SKM-1 treated with dmso at 0.1 percent for 144 hours (cell line): Measurements from ENCODE around the gene RAB34.

Experiments used
- DNase-seq: peaks from one replicate; lab custom pipeline; 2025; ENCODE audit not compliant: unreplicated experiment; lab: John Stamatoyannopoulos, UW

RAB34 gene

DNA sequence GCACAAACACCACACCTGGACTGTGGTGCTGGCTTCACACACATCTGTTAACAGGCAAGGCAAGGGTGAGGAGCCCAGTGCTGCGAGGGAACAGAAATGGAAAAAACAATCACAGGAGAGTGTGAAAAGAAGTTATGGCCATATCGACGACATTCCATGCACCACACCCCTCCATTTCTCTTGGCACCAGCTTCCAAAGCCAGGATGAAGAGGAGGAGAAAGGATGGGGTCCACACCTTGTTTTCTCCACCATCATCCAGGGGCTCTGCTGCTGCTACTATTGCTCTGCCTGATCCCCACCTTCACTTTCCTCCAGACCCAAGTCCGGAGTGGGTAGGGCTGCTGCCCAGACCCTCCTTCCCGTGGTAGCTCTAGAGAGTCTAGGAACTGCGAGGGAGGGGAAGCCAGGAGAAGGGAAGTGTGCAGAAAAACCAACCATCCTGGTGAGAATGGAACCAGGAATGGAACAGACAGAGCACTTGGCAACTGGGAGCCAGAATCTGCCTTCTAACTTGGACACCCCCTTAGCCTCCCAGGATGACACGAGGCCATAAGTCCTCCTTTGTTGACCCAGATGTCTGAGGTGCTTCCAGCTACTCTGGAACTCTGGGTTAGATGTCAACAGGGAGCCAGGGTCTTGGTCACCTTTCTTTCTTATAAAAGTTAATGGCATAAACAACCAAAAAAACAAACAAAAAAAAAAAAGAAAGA, 4.8 kb downstream of the RAB34 start:
- DNase-seq, result no peak

DNA sequence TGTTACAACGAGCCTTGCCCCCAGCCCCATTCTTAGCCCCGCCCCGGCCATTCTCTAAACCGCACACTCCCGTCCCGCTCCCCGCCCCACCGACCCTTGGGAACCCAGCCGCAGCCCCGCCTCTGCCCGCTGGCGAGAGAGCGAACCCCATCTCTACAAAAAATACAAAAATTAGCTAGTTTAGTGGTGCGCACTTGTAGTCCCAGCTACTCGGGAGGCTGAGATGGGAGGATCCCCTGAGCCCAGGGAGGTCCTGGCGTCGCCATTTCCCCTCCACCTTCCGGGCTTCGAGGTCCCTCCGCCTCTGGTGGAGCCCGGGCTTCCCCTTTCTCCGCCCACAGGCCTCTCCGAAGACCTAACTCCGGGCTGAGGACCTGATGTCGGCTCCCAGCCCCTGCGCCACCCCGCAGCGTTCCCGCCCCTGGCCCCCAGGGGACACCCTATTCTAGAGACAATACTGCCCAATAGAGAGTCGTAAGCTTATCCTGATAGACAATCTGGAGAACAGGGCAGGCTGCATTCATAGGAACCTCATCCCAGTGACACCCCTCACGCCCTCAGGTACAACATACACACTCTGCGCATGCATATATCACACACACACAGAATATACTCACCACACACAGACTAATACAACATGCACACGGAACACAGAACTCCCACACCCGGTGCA, 5.5 kb downstream of the RAB34 start:
- no peak for DNase-seq

DNA sequence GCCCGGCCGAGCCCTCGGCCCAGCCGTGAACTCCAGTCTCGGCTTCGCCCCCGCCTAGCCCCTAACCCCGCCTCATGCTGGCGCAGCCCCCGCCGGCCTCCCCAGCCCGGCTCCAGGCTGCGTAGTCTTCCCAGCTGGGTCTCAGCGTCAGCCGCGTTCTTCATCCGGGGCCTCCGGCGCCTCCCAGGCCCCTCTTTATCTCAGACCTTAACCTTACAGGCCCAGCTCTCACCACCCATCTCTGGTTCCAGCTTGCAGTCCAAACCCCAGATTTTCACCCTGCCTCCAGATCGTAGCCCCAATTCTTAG, 6.0 kb downstream of the RAB34 start, which contains the start of gene PROCA1:
Gene PROCA1, minus strand, starts transcription at position 166 of the 309 bp plus-strand sequence. CDS start 228 bp downstream, outside the sequence.
- no peak for DNase-seq

DNA sequence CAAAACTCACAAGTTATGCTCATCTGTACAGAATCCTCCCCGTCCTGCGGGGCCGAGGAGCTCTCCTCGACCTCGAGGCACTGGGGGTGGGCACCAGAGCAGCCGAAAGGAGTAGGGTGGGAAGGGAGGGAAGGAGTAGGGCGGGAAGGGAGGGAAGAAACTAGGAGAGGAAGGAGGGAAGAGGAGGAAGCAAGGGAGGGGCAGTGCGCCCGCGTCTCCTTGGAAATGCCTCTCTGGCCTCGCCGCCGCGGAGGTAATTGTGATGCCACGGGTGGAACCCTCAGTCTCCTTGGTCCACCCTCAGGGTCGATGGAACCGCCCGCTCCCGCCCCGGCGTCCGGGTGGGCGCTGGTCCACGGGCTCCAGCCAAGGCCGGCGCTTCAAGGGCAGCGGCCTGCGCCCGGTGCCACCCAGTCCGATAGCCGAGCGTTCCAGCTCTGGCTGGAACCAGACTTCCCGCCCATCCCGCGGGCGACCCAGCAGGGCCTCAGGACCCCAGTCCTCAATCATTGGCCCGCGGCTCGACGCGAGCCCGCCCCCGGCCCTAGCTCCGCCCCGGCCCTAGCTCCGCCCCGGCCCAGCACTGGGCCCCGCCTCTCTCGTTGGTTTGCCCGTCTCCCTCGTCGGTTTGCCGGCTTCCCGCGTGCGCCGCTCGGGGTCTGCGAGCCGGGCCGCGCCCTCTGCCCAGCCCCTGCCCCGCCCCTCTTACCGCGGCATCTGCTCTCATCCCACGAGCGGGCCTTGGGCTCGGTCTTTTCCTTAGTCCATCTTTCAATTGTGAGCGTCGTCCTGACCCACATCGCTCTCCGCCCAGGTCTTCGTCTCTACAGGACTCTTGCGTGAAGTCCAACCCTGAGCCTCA, 6.6 kb downstream of the RAB34 start:
- DNase-seq, result peak; percentile 65

DNA sequence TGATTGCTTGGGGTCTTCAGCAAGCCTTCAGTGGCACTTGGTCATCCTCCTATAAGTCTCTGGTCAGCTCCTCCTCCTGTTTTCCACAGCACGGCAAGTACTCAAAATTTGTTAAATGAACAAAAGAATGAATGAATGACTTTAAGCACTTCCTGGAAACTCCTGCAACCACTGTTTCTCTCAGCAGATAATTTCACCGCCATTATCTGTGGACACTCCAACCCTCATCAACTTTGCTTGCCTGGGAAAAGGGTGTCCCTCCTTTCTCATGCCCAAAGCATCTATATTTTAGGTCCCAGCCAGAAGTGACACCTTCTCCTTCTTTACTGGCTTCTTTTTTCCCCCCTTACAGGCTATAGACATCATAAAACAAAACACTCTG, 10.3 kb downstream of the RAB34 start:
- no peak for DNase-seq

DNA sequence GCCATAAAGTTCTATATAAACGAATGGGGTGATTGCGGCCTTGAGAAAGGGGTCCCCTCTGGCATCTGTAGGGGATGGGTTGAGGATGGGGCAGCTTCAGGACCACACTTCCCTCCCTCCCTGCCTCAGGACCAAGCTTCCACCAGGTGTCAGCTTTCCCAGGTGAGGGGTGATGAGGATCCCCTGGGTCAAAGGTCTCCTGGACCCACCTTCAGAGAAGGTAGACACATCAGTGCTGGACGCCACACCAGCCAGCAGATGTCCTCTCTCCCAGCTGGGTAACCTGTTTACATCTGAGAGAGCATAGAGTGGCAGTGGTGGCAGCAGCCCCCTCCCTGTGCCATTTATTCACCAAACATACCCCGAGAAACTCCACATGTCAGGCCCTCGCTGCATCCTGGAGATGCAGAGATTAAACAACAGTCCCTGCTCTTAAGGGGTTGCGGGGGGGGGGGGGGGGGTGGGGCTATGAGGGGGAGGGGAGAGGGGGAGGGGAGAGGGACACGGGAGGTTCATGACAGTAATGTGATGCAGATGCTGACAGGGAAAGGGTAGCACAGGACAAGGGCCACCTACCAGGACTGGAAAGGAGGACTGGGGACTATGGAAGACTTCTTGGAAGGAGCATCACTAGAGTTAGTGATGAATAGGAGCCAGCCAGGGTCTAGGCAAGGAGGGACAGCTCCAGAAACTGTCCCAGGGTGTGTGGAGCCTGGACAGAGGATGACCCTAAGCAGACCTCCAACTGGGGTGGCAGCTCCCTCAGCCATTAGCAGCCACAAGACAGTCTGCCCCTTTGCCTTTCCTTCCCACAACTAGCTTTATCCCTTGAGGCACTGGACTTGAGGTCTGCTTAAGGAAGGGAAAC, 11.0 kb downstream of the RAB34 start:
- no peak for DNase-seq

DNA sequence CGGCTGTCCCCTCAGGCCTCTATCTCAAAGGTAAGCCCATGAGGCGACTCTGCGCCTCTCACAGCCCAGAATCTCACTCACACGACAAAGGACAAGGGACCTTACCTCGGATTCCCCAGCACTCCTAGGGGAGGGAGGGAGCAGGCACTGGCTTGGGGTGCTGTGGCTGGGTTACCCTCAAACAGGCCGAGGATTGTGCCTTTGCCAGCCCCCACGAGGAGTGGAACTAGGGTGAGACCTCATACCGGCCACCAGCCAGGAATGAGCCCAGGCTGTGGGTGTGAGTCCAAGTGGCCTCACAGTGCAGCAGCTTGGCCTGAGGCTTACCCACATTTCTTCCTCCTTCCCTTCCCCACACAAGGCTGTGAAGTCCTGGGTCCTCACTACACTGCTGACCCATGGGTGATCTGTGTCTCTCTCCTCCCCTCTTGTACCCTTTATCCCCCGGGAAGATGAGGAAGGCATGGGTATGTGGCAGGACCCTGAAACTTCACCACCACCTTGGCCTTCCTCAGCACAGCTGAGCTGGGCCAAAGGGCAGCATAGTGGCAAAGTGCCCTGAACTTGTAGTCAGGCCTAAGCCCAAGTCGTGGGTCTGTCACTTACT, 11.8 kb downstream of the RAB34 start:
- no peak for DNase-seq

DNA sequence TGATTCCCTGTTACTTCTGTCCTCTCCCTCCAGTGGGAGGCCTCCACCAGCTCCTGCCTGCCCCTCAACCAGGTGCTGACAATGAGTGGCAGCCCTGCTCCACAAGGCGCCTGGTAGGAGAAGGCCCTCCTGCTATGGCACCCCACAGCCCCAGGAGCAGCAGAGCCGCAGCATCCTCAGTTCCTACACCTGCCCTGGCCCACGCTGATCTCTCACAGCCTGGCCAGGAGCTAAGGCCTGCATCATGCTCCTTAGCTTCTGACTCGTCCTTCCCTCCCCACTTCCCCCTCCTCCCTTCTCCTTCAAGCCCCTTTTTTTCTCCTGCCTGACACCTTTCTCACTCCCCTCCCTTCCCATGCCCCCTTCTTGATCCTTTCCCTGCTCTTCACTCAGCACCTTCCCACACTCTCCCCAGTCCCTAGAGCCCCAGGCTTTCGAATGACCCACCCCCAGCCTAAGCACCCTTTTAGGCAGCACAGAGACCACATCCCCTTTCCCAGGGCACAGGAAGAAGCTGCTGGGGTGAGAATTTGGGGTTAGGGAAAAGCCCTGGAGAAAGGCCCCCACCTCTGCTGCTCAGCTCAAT, 12.5 kb downstream of the RAB34 start:
- DNase-seq, result no peak

DNA sequence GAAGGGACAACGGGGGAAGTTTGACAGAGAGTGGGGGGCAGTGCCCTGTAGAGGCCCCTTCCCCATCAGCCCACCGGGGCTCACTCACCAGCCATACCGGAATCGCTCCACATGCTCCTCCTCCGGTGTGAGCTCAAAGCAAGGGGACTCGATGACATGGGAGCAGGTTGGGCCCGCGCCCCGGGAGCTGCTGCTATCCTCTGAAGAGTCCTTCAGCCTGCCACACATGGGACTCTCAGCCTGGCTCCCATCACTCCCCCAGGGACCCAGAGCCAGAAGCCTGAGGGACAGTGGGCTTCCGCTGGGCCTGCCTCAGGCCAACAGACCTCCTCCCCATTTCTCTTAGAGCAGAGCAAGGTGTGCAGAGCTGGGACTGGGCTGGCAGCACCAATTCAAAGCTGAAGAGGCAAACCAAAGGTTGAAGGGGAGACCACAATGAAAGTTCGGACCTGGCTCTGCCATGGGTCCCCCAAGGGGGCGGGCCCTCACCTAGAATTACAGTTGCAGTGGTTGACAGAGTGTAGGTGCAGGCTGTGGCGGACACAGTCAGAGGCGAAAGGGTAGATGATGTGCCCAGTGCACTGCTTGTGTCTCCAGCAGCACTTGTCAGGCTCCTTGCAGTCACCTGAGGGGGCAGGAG, 13.3 kb downstream of the RAB34 start:
- DNase-seq, result no peak

DNA sequence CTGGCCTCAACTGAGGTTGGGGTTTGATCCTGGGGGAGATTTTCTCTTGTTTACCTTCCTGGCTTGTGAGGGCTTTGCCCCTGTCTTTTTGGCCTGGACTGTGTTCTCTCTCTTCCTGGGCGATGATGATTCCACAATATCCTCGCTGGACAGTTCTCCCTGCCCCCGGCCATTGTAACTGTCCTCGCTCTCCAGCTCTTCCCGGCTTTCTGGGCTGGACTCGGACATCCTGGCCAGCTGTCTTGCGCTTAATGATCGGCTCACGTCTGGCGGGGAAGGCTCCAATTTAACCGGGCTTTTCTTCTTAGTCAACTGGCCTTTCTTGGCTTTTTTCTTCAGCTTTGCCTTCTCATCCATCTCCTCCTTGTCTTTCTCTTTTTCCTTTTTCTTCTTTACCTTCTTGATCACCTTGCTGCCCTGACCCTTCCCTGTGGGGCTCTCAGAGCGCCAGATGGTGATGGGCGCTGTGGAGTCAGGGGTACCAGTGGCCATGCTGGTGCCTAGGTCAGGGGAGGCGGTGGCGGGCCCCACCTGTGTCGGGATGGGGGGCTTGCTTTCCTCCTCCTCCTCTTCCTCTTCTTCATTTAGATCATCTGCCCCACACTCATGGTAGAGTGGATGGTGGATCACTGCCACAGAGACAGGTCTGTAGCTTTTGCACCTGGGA, 14.0 kb downstream of the RAB34 start:
- no peak for DNase-seq

DNA sequence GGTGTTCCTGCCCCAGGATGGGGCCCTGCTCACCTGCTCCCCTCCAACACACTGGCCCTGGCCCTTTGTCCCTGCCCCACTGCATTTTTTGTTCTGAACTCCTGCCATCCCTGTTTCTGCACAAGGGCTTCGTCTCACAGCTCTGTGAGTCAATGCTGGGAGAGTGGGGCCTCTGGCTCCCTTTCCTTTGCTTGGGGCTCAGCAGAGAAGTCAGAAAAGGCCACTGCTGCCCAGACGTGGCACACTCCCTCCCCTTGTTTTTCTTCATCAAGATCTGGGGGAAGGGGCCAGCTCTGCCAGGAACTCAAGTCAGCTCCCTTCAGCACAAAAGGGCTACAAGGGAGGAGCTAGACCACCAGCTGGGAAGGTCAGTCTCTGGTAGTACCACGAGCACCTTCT, 14.9 kb downstream of the RAB34 start:
- DNase-seq, result no peak

DNA sequence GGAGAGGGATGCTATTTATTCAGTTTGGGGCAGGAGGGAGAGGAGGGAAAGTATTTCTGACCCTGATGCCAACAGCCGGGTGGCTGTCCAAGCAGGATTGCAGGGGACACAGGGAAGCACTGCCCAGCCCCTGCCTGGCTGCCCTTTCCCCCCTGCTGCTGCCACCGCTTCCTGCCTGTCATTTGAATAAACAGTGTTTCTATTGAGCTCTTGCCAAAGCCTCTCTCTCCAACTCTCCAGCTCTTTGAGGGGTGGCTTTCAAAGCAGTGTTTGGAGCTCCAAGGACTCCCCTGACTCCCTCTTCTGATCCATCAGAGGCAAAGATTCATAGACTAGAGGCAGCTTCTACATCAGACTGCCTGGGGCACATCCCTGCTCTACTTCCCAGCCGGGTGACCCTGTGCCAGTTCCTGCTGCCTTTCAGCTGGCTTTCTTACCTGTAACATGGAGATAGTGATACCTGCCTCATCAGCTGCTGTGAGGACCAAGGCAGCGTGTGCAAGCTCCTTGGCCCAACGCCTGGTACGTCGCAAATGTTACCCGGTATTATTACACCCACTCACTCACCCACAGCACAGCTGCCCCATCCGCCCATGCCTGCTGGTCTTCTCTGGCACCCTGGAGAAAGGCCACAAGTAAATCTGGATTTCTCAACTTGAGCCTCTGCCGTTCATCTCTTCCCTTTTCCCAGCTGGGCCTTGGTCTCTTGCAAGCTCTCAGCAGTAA, 15.5 kb downstream of the RAB34 start:
- no peak for DNase-seq

DNA sequence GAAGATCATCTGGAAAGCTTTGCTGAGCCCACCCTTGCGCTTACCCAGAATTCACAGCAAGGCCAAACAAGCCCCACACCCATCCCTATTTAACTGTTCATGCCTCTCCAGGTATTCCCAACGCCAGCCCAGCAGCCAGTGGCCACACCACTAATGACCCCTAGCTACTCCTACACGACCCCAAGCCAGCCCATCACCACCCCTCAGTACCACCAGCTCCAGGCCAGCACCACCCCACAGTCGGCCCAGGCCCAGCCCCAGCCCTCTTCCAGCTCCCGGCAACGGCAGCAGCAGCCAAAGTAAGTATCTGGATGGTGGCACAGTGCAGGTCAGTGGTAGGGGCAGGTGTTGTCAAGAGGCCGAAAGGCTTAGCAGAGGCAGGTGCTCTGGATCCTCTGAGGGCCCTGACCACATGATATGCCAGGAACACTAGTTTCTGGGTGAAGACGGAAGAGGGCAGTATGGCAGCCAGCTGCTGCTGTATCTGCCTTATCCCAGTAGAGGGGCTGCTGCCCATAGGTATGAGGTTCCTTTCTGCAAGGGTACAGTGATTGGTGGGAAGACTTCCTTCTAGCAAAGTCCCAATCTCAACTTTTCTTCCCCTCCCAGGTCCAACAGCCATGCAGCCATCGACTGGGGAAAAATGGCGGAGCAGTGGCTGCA, 16.7 kb downstream of the RAB34 start:
- DNase-seq, result no peak

DNA sequence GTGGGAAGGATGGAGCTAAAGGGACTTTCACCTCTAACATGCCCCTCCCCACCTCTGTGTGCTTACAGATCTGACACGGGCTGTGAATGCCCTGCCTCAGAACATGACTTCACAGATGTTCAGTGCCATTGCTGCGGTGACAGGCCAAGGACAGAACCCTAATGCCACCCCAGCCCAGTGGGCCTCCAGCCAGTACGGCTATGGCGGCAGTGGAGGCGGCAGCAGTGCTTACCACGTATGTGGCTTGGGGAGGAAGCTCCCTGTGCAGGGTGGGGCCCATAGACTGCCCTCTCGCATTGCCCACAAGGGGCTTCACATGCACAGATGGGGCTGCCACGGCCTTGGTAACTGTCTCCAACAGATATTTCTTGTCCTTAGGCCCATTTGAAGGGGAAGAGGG, 17.4 kb downstream of the RAB34 start:
- DNase-seq, result no peak

DNA sequence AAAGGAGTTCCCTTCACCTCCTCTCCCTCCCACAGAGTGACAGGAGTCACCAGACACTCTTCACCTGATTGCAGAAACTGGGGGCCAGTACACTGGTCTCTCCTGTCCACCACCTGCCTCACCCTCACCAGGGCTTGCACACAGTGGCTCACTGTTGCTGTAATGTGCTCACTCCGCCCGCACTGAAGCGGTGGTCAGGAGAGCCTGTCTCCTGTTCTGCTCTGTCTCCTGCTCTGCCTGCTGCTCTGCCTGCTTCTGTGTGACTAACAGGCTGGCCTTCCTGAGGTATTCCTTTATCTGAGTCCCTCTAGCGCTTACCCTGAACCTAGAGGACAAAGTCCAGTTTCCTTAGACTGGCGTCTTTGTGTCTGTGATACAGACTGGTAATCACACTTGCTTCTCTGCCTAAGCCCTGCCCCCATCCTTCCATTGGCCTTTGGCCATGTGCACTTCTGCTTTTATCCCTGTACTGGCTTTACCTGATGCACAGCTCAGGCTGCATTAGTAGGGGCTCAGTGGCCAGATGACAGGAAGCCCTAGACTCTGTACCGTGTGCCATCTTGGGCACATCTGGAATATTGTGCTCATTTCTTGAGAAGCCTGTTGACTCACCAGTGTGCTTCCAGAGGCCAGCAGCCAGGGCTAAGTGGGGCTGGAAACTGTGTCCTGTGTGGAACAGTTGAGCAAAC, 19.3 kb downstream of the RAB34 start:
- DNase-seq, result no peak

DNA sequence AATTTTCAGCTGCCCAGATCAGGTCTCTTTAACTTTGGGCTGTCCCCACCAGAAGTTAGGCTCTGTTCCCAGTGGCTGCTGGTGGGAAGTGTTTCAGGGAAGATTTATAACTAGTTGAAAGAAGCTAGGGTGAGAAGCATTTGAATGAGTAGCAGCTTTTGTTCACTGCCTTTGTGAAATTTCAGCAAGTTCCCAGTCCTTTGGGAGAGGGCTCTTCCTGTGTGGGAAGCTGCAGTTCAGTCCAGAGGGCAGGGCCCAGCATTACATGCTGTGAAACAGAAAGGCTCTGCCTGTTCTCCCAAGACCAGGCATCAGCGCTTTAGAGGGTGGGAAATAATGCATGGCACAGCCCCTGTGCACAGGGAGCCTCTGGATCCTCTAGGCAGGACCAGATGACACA, 23.8 kb downstream of the RAB34 start:
- DNase-seq, result no peak

DNA sequence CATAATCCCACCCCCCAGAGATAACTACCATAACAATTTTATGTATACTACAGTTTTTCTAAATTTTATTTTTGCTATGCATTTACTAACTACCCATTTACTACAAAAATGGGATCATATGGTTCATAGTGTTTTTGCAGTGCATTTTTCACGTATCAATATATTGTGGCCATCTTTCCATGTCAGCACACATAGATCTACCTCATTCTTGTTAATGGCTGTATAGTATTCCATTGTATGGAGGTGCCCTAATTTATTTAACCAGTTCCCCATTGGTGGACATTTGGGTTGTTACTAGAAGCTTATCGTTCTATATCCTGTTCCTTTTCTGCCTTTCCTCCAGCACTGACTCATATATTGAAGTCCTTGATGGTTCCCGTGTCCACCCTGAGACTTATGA, 28.7 kb downstream of the RAB34 start:
- no peak for DNase-seq

DNA sequence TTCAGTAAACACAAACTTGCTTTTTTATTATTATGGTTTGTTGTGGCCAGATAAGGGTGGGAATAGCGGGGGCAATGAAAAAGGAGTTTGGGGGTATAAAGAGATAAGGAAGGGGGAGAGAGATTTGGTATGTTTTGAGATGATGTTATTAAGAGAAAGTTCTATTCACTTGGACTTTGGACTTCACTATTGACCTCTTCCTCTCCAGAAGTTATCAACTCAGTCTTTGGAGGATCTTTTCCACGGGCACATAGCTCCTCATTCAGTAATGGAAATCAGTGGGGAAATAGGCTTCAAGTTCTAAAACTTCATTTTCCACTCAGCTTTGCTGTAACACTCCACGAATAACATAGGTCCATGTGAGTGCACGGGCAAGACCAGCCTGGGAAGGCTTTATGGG, 29.2 kb downstream of the RAB34 start:
- no peak for DNase-seq
